ENCODE data around the gene RAPGEF6. TPM values are rescaled to one million over a fixed set of nuclear protein-coding genes. Genes with fewer than 3 reads are reported as not detected.

The RAPGEF6 gene
- total RNA-seq, 3 donors from 2014 or later: 21.8 to 56.3 (median 31.5) TPM

GRCh38 chr5:131530706-131531331, 104.2 kb downstream of the RAPGEF6 start:
- intact Hi-C loops (cut with DNase I; ENCODE audit: low total_unique reads): no loop called here
- no peak for DNase-seq (ENCODE audit: low spot score in 2 of 2)
- TF ChIP-seq POLR2AphosphoS5 (IDR thresholded peaks at IDR 0.05) (no peak), CTCF (IDR thresholded peaks at IDR 0.05) (no peak), POLR2A (IDR thresholded peaks at IDR 0.05) (no peak)
- no peak overlapping the region for H3K4me3 ChIP-seq
- no peaks in the 10 kb centered on the region for H3K9me3 ChIP-seq
- no peaks in the 10 kb centered on the region for H3K36me3 ChIP-seq
- no peaks in the 10 kb centered on the region for H3K4me1 ChIP-seq
- H3K27ac ChIP-seq: no peak overlapping the region
- no peaks in the 10 kb centered on the region for H3K27me3 ChIP-seq

- Histone ChIP-seq H3K4me1 (no peaks in the 10 kb centered on the region), H3K27ac (no peak overlapping the region), H3K4me3 (no peak overlapping the region), H3K36me3 (no peaks in the 10 kb centered on the region), H3K27me3 (no peaks in the 10 kb centered on the region), H3K9me3 (no peaks in the 10 kb centered on the region)
- TF ChIP-seq CTCF (IDR thresholded peaks at IDR 0.05): no peak
- TF ChIP-seq POLR2A (IDR thresholded peaks at IDR 0.05): no peak
- TF ChIP-seq POLR2AphosphoS5 (IDR thresholded peaks at IDR 0.05): no peak
- intact Hi-C loops (cut with DNase I; ENCODE audit: low total_unique reads): no loop called here
- no peak for DNase-seq (ENCODE audit: low spot score in 2 of 2)
Observed at GRCh38 chr5:131528682-131529081, 106.3 kb downstream of the RAPGEF6 start.

- no peaks in the 10 kb centered on the region for H3K4me1 ChIP-seq
- no peak overlapping the region for H3K27ac ChIP-seq
- no peaks in the 10 kb centered on the region for H3K36me3 ChIP-seq
- intact Hi-C loops (cut with DNase I; ENCODE audit: low total_unique reads): no loop called here
- H3K27me3 ChIP-seq: no peaks in the 10 kb centered on the region
- TF ChIP-seq POLR2AphosphoS5 (IDR thresholded peaks at IDR 0.05): no peak
- TF ChIP-seq CTCF (IDR thresholded peaks at IDR 0.05): no peak
- TF ChIP-seq POLR2A (IDR thresholded peaks at IDR 0.05): no peak
- no peak overlapping the region for H3K4me3 ChIP-seq
- no peak for DNase-seq (ENCODE audit: low spot score in 2 of 2)
- no peaks in the 10 kb centered on the region for H3K9me3 ChIP-seq
Observed at GRCh38 chr5:131525805-131526204, 109.2 kb downstream of the RAPGEF6 start.

- DNase-seq (ENCODE audit: low spot score in 2 of 2): no peak
- Histone ChIP-seq H3K27ac (no peak overlapping the region), H3K4me1 (no peaks in the 10 kb centered on the region), H3K36me3 (no peaks in the 10 kb centered on the region), H3K4me3 (no peak overlapping the region), H3K9me3 (no peaks in the 10 kb centered on the region), H3K27me3 (no peaks in the 10 kb centered on the region)
- intact Hi-C loops (cut with DNase I; ENCODE audit: low total_unique reads): no loop called here
- TF ChIP-seq POLR2AphosphoS5 (IDR thresholded peaks at IDR 0.05) (no peak), POLR2A (IDR thresholded peaks at IDR 0.05) (no peak), CTCF (IDR thresholded peaks at IDR 0.05) (no peak)
Observed at GRCh38 chr5:131524431-131524830, 110.6 kb downstream of the RAPGEF6 start.

- Histone ChIP-seq H3K27me3 (no peaks in the 10 kb centered on the region), H3K4me1 (no peaks in the 10 kb centered on the region), H3K36me3 (no peaks in the 10 kb centered on the region), H3K9me3 (no peaks in the 10 kb centered on the region), H3K4me3 (no peak overlapping the region), H3K27ac (no peak overlapping the region)
- no peak for TF ChIP-seq POLR2A (IDR thresholded peaks at IDR 0.05)
- TF ChIP-seq POLR2AphosphoS5 (IDR thresholded peaks at IDR 0.05): no peak
- no peak for TF ChIP-seq CTCF (IDR thresholded peaks at IDR 0.05)
- intact Hi-C loops (cut with DNase I; ENCODE audit: low total_unique reads): no loop called here
- DNase-seq (ENCODE audit: low spot score in 2 of 2): no peak
Observed at GRCh38 chr5:131523500-131524185, 111.4 kb downstream of the RAPGEF6 start.
